Activated CD4-positive, alpha-beta T cell treated with anti-CD3 and anti-CD28 coated beads, Interleukin-10, Interleukin-2, amounts not matched to agents 100 ng/mL and 50 ng/mL, durations not matched to agents 16 hours and 8 hours (primary cell): ENCODE data around the gene TMEM87B.
"Not testable (repeated sequence)": the region's sequence is repeated elsewhere in the genome, so short reads cannot be mapped to it uniquely, and the experiment has no call there.

Experiments used
- DNase-seq: peaks from one replicate; pipeline ENCODE4 v3.0.0-alpha.2; 2020

The TMEM87B gene

GRCh38 chr2:112137516-112138158 lies 82.6 kb downstream of the TMEM87B start:
- no peak for DNase-seq

- no peak for DNase-seq
These were observed 83.3 kb downstream of the TMEM87B start, which contains the start of gene FBLN7 for GRCh38 chr2:112138159-112139032. FBLN7 (plus strand) TSS chr2:112138385; CDS start chr2:112138656, 271 bp downstream.

- not testable (repeated sequence) for DNase-seq
These were observed 84.1 kb downstream of the TMEM87B start for GRCh38 chr2:112139033-112139614.

GRCh38 chr2:112139661-112140204 lies 84.7 kb downstream of the TMEM87B start:
- DNase-seq: not testable (repeated sequence)

- DNase-seq: no peak
These were observed 85.2 kb downstream of the TMEM87B start for GRCh38 chr2:112140205-112140802.

- no peak for DNase-seq
These were observed 86.0 kb downstream of the TMEM87B start for GRCh38 chr2:112140899-112141625.

GRCh38 chr2:112141626-112142007 lies 86.5 kb downstream of the TMEM87B start:
- no peak for DNase-seq

GRCh38 chr2:112142525-112143078 lies 87.5 kb downstream of the TMEM87B start:
- DNase-seq: no peak

GRCh38 chr2:112143150-112143549 lies 88.1 kb downstream of the TMEM87B start:
- no peak for DNase-seq

GRCh38 chr2:112144966-112145365 lies 89.9 kb downstream of the TMEM87B start:
- DNase-seq: no peak

- no peak for DNase-seq
These were observed 92.5 kb downstream of the TMEM87B start for GRCh38 chr2:112147382-112148168.

- no peak for DNase-seq
These were observed 93.4 kb downstream of the TMEM87B start for GRCh38 chr2:112148477-112148876.

GRCh38 chr2:112149194-112149593 lies 94.1 kb downstream of the TMEM87B start:
- DNase-seq: no peak

- no peak for DNase-seq
These were observed 94.9 kb downstream of the TMEM87B start for GRCh38 chr2:112149866-112150435.

GRCh38 chr2:112150447-112150846 lies 95.4 kb downstream of the TMEM87B start:
- no peak for DNase-seq

GRCh38 chr2:112150851-112151250 lies 95.8 kb downstream of the TMEM87B start:
- DNase-seq: no peak

GRCh38 chr2:112151271-112151670 lies 96.2 kb downstream of the TMEM87B start:
- no peak for DNase-seq

- no peak for DNase-seq
These were observed 96.8 kb downstream of the TMEM87B start for GRCh38 chr2:112151701-112152440.

- DNase-seq: no peak
These were observed 97.6 kb downstream of the TMEM87B start for GRCh38 chr2:112152476-112153178.

- no peak for DNase-seq
These were observed 98.1 kb downstream of the TMEM87B start for GRCh38 chr2:112153179-112153490.
